ENCODE measurements around the gene AHDC1. TPM values are rescaled to one million over a fixed set of nuclear protein-coding genes. Genes with fewer than 3 reads are reported as not detected.

The AHDC1 gene
- polyA plus RNA-seq, 1 experiment: 3.0 TPM

GRCh38 chr1:27627061-27627460 lies 23.1 kb upstream of the AHDC1 start:
- no peak for DNase-seq (ENCODE audit: low read depth, low spot score)
- Histone ChIP-seq H3K27ac (ENCODE audit: low read depth, low read length) (no peak overlapping the region), H3K9me3 (ENCODE audit: control insufficient read depth, insufficient read depth, low read length) (no peaks in the 10 kb centered on the region), H3K4me3 (ENCODE audit: low read depth, low read length) (no peak overlapping the region), H3K27me3 (ENCODE audit: control insufficient read depth, insufficient read depth, low read length) (peaks cover 26% of the 10 kb centered on the region)
- TF ChIP-seq, protein P1, sequence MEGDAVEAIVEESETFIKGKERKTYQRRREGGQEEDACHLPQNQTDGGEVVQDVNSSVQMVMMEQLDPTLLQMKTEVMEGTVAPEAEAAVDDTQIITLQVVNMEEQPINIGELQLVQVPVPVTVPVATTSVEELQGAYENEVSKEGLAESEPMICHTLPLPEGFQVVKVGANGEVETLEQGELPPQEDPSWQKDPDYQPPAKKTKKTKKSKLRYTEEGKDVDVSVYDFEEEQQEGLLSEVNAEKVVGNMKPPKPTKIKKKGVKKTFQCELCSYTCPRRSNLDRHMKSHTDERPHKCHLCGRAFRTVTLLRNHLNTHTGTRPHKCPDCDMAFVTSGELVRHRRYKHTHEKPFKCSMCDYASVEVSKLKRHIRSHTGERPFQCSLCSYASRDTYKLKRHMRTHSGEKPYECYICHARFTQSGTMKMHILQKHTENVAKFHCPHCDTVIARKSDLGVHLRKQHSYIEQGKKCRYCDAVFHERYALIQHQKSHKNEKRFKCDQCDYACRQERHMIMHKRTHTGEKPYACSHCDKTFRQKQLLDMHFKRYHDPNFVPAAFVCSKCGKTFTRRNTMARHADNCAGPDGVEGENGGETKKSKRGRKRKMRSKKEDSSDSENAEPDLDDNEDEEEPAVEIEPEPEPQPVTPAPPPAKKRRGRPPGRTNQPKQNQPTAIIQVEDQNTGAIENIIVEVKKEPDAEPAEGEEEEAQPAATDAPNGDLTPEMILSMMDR (IDR thresholded peaks at IDR 0.05; ENCODE audit: low read depth, low read length): no peak
- CTCF ChIA-PET: interaction anchor here (0.6 to 0.7 kb wide), 2 partner anchors 232 to 1227 kb away, joined by 3 to 6 read pairs; no protein-coding TSS in a partner anchor
- POLR2A ChIA-PET: no interaction called here

DNA sequence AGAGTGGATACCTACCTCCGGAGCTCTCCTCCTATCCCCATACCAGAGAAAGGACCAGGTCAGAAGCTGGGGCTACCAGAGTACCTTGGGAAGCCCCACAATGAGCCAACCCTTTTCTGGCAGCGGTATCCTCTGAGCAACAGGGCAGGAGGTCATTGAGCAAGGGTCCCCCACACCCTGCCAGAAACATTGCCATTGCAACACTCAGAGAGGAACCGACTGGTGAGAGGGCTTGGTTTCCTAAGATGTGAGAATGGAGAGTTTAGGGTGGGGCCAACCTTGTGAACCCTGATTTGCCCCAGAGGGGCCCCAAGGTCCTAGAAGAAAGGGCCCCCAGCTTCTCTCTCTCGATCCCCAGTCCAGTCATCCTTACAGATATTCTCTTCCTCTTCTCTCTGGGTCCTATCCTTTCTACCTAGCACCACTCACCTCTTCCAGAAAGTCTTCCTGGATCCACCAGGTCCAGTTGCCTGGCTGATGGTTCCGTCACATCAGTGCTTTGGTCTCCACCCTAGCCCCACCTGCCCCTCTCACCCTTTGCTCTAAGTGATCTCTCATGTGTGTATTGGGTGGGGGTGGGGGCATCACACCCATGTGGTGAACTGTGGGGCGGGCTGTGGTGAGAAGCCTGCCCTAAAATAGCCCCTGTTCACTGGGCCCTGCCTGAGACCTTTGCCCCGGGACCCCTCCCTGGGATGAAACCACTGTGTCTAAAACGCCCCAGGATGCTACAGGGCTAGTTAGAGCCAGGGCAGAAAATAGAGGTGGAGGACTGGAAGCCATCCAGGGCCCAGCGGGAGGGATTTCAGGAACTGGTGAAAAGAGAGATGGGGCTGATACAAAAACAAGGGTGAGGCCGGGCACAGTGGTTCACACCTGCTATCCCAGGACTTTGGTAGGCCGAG lies 22.3 kb upstream of the AHDC1 start:
- Histone ChIP-seq H3K27ac (ENCODE audit: low read depth, low read length) (no peak overlapping the region), H3K4me3 (ENCODE audit: low read depth, low read length) (no peak overlapping the region), H3K27me3 (ENCODE audit: control insufficient read depth, insufficient read depth, low read length) (peaks cover 27% of the 10 kb centered on the region), H3K9me3 (ENCODE audit: control insufficient read depth, insufficient read depth, low read length) (no peaks in the 10 kb centered on the region)
- CTCF ChIA-PET: interaction anchor here (0.6 to 1.9 kb wide), 3 partner anchors 17 to 1226 kb away, joined by 3 to 6 read pairs (median 6); no protein-coding TSS in a partner anchor
- POLR2A ChIA-PET: no interaction called here
- TF ChIP-seq, protein P1 (IDR thresholded peaks at IDR 0.05; ENCODE audit: low read depth, low read length): no peak
- no peak for DNase-seq (ENCODE audit: low read depth, low spot score)

GRCh38 chr1:27624467-27625178 lies 20.7 kb upstream of the AHDC1 start:
- DNase-seq (ENCODE audit: low read depth, low spot score): no peak
- Histone ChIP-seq H3K9me3 (ENCODE audit: control insufficient read depth, insufficient read depth, low read length) (no peaks in the 10 kb centered on the region), H3K27ac (ENCODE audit: low read depth, low read length) (no peak overlapping the region), H3K4me3 (ENCODE audit: low read depth, low read length) (no peak overlapping the region), H3K27me3 (ENCODE audit: control insufficient read depth, insufficient read depth, low read length) (peaks cover 20% of the 10 kb centered on the region)
- CTCF ChIA-PET: interaction anchor here (1.9 kb wide), 1 partner anchor 16 kb away, joined by 6 read pairs; no protein-coding TSS in a partner anchor
- TF ChIP-seq, protein P1 (IDR thresholded peaks at IDR 0.05; ENCODE audit: low read depth, low read length): no peak
- POLR2A ChIA-PET: no interaction called here

- H3K27me3 ChIP-seq (ENCODE audit: control insufficient read depth, insufficient read depth, low read length): peaks cover 17% of the 10 kb centered on the region
- no peak for DNase-seq (ENCODE audit: low read depth, low spot score)
- TF ChIP-seq, protein P1 (IDR thresholded peaks at IDR 0.05; ENCODE audit: low read depth, low read length): no peak
- H3K9me3 ChIP-seq (ENCODE audit: control insufficient read depth, insufficient read depth, low read length): no peaks in the 10 kb centered on the region
- ChIA-PET CTCF (interaction anchor here (1.0 kb wide), 1 partner anchor 16 kb away, joined by 4 read pairs; no protein-coding TSS in a partner anchor), POLR2A (interaction anchor here (0.5 to 0.7 kb wide), 2 partner anchors 19 to 151 kb away, joined by 6 to 7 read pairs; partner anchors contain the start of gene AHDC1)
- H3K4me3 ChIP-seq (ENCODE audit: low read depth, low read length): no peak overlapping the region
- H3K27ac ChIP-seq (ENCODE audit: low read depth, low read length): no peak overlapping the region
Measured at GRCh38 chr1:27623327-27624212, 19.6 kb upstream of the AHDC1 start.
